HepG2 (cell line): ENCODE results near the gene KATNBL1. TPM values are rescaled to one million over a fixed set of nuclear protein-coding genes. Genes with fewer than 3 reads are reported as not detected.

Source experiments
- GTF2F1 ChIP-seq: fragments of 150-350 bp; IDR thresholded peaks from 2 replicates; pipeline ENCODE4 v1.6.1; 2014; ENCODE audit warnings: low read length
- HNF4A ChIP-seq: sonication (generic); formaldehyde crosslinking; IDR thresholded peaks from 2 replicates; pipeline ENCODE4 v1.4.0; 2020; ENCODE audit warnings: missing genetic modification reagents
- KLF6 ChIP-seq: IDR thresholded peaks from 2 replicates; pipeline ENCODE4 v1.8.0; 2016; ENCODE audit warnings: missing biosample characterization, missing genetic modification reagents
- MYC ChIP-seq: sonication (generic); formaldehyde crosslinking; IDR thresholded peaks from 2 replicates; pipeline ENCODE4 v1.9.0; 2021; ENCODE audit warnings: missing genetic modification reagents, borderline replicate concordance
- NFRKB ChIP-seq: fragments of 450-650 bp; IDR thresholded peaks from 2 replicates; pipeline ENCODE4 v1.6.1; 2017
- NR2F6 ChIP-seq, 2 experiments: IDR thresholded peaks; 2 replicates each; pipeline ENCODE4 v1.6.1; 2016; ENCODE audit warnings: antibody characterized with exemption in 1 of 2, mild to moderate bottlenecking in 1 of 2
- PCBP2 ChIP-seq: fragments of 200-400 bp; formaldehyde crosslinking; optimal IDR thresholded peaks from 2 replicates; pipeline ENCODE3; 2018; ENCODE audit warnings: low read length, low read depth; ENCODE audit not compliant: poor library complexity, severe bottlenecking
- PHB2 ChIP-seq: fragments of 450-650 bp; IDR thresholded peaks from 2 replicates; pipeline ENCODE4 v1.6.1; 2018; ENCODE audit not compliant: partially characterized antibody
- PHF20 ChIP-seq: sonication (generic); formaldehyde crosslinking; IDR thresholded peaks from 2 replicates; pipeline ENCODE4 v1.5.0; 2020; ENCODE audit warnings: mild to moderate bottlenecking, missing genetic modification reagents
- RCOR2 ChIP-seq: IDR thresholded peaks from 2 replicates; pipeline ENCODE4 v1.6.1; 2016; ENCODE audit warnings: missing biosample characterization, missing genetic modification reagents
- SATB2 ChIP-seq: sonication (generic); formaldehyde crosslinking; IDR thresholded peaks from 2 replicates; pipeline ENCODE4 v1.5.0; 2020; ENCODE audit warnings: missing genetic modification reagents
- SRY ChIP-seq: sonication (generic); formaldehyde crosslinking; IDR thresholded peaks from 2 replicates; pipeline ENCODE4 v1.8.0; 2022; ENCODE audit warnings: mild to moderate bottlenecking, missing genetic modification reagents
- TAF15 ChIP-seq: fragments of 200-400 bp; formaldehyde crosslinking; IDR thresholded peaks from one replicate; pipeline ENCODE4 v1.6.1; 2018; ENCODE audit warnings: mild to moderate bottlenecking, low read depth, low read length; ENCODE audit not compliant: poor library complexity, severe bottlenecking
- ZNF350 ChIP-seq: sonication (generic); formaldehyde crosslinking; IDR thresholded peaks from 2 replicates; pipeline ENCODE4 v1.4.0; 2020; ENCODE audit warnings: mild to moderate bottlenecking, low read depth, missing genetic modification reagents, borderline replicate concordance
- ZNF530 ChIP-seq: sonication (generic); formaldehyde crosslinking; IDR thresholded peaks from 2 replicates; pipeline ENCODE4 v1.5.0; 2020; ENCODE audit warnings: low read depth, mild to moderate bottlenecking, missing genetic modification reagents
- ZNF614 ChIP-seq: IDR thresholded peaks from 2 replicates; pipeline ENCODE4 v1.6.1; 2018; ENCODE audit warnings: missing biosample characterization, missing genetic modification reagents, inconsistent platforms, borderline replicate concordance
- ZNF672 ChIP-seq: sonication (generic); formaldehyde crosslinking; IDR thresholded peaks from 2 replicates; pipeline ENCODE4 v1.8.1; 2022; ENCODE audit warnings: missing genetic modification reagents
- ZSCAN29 ChIP-seq: sonication (generic); formaldehyde crosslinking; conservative IDR thresholded peaks from 2 replicates; pipeline ENCODE4 v1.4.0; 2020; ENCODE audit warnings: mild to moderate bottlenecking, missing genetic modification reagents
- polyA plus RNA-seq, 8 experiments: library from polyadenylated mRNA; depleted of rRNA in 3 of 8; stranded (reverse) in 7 of 8; unstranded in 1 of 8; fragments of >200 nt; fragmentation: Illumina TruSeq in 4 of 8; extraction: Trizol in 4 of 8; gene quantifications; 2 replicates each; pipeline versions ENCODE4 v1.2.1 to v1.2.3, GENCODE V29; 2011 to 2016; ENCODE audit warnings: low read depth in 4 of 8, missing spikeins in 1 of 8, mixed read lengths in 1 of 8; ENCODE audit not compliant: insufficient read depth in 1 of 8
- total RNA-seq, 5 experiments: library from RNA; depleted of rRNA; stranded (reverse); fragments of >200 nt; fragmentation: Illumina TruSeq; extraction: Trizol; gene quantifications; 2 replicates each; pipeline ENCODE4 v1.2.3, GENCODE V29; 2016; ENCODE audit warnings: low read depth in 1 of 5
- TF ChIP-seq, protein P1 (sequence below): sonication (generic); formaldehyde crosslinking; IDR thresholded peaks from 2 replicates; pipeline ENCODE4 v1.8.1; 2023; ENCODE audit warnings: mild to moderate bottlenecking, moderate library complexity, missing genetic modification reagents
- TF ChIP-seq, protein P2 (sequence below): sonication (generic); formaldehyde crosslinking; IDR thresholded peaks from 2 replicates; pipeline ENCODE4 v1.4.0; 2020; ENCODE audit warnings: missing genetic modification reagents, borderline replicate concordance
- TF ChIP-seq, protein P3 (sequence below): sonication (generic); formaldehyde crosslinking; IDR thresholded peaks from 2 replicates; pipeline ENCODE4 v1.8.1; 2023; ENCODE audit warnings: missing genetic modification reagents, inconsistent platforms, borderline replicate concordance
- TF ChIP-seq, protein P4 (sequence below), 2 experiments: IDR thresholded peaks; 2 replicates each; pipeline ENCODE4 v1.6.1; 2011 to 2012; ENCODE audit warnings: low read length in 2 of 2, borderline replicate concordance in 1 of 2, low read depth in 1 of 2, mild to moderate bottlenecking in 1 of 2, moderate library complexity in 1 of 2

Gene KATNBL1
- total and polyA plus RNA-seq, 2 of the 13 experiments (the other 11 are each of a cell fraction or from before 2014, with no cell fraction given), result 23.4 to 42.8 TPM

DNA sequence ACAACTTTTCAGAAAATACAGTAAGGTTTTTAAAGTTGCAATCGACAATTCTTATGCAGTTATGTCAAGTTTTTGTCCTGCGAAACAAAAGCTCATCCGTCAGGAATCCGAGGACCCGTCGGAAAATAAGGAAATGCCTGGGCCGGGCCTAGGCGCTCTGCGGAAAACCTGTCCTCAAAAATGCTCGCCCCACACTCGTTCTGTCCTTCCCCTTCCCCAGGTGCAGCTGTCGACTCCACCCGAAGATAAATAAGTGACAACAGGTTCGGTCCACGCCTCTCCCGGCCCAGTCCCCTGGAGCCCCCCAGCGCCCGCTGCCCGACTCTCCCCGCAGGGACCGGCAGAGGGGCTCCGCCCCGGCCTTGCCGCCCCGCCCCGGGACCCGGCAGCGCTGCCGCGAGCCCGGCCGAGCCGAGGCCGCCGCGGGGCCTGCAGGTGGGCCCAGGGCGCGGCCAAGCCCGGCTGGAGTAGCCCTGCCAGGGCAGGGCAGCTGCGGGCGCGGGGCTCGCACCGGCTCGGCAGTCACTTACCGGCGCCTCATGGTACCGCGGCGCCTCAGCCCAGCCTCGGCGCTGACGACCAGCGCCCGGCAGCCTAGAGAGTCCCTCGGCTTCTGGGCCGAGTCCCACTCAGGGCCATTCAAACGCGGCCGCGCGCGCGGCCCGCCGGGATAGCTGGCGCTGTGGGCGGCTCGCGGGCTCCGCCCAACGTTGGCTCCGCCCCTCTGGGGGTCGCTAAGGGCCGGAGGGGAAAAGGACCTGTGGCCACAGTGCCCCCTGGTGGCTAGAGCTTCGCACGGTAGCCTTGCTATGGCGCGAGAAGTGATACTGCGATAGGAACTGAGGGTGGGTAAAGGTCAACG, at the start of gene KATNBL1 (continued):
- TF ChIP-seq, protein P1, sequence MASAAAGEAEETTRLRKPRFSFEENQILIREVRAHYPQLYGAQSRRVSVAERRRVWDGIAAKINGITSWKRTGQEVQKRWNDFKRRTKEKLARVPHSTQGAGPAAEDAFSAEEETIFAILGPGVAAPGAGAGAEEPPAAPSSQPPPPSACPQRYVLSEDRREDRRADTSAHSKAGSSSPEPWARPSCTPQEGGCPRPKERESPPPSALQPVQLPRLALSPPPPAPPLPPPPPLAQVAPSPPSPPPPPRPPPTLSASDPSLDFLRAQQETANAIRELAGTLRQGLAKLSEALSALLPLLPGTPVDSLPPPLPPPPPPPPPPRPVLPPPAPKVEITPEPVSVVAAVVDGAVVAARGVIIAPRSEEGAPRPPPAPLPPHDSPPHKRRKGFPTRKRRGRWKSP, result peak; percentile 77; the same call in 1 of the 2 replicates
- TF ChIP-seq MYC (CRISPR knock-in tag) (peak; percentile 61), SRY (0 out of 2 replicates have a peak, but pooled peaks have one; percentile 31), NFRKB (no peak), PHB2 (no peak), RCOR2 (CRISPR knock-in tag) (no peak), NR2F6 (IDR thresholded peaks at IDR 0.05) (peak; percentile 35; the same call in 1 of the 2 replicates), NR2F6 (CRISPR knock-in tag; IDR thresholded peaks at IDR 0.05) (peak; percentile 83), HNF4A (CRISPR knock-in tag) (peak; percentile 39), ZNF350 (CRISPR knock-in tag) (peak; percentile 59; the same call in 1 of the 2 replicates), PCBP2 (no peak), ZNF672 (CRISPR knock-in tag) (no peak), TAF15 (no peak), GTF2F1 (no peak), ZNF530 (CRISPR knock-in tag) (no peak), PHF20 (CRISPR knock-in tag) (peak; percentile 59; the same call in 1 of the 2 replicates), SATB2 (CRISPR knock-in tag) (peak; percentile 76; the same call in 1 of the 2 replicates), ZNF614 (no peak; the same call in 1 of the 2 replicates), KLF6 (CRISPR knock-in tag) (peak; percentile 88), ZSCAN29 (no peak)
- TF ChIP-seq, protein P2, sequence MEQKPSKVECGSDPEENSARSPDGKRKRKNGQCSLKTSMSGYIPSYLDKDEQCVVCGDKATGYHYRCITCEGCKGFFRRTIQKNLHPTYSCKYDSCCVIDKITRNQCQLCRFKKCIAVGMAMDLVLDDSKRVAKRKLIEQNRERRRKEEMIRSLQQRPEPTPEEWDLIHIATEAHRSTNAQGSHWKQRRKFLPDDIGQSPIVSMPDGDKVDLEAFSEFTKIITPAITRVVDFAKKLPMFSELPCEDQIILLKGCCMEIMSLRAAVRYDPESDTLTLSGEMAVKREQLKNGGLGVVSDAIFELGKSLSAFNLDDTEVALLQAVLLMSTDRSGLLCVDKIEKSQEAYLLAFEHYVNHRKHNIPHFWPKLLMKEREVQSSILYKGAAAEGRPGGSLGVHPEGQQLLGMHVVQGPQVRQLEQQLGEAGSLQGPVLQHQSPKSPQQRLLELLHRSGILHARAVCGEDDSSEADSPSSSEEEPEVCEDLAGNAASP, result peak; percentile 68; the same call in 1 of the 2 replicates
- TF ChIP-seq, protein P3, sequence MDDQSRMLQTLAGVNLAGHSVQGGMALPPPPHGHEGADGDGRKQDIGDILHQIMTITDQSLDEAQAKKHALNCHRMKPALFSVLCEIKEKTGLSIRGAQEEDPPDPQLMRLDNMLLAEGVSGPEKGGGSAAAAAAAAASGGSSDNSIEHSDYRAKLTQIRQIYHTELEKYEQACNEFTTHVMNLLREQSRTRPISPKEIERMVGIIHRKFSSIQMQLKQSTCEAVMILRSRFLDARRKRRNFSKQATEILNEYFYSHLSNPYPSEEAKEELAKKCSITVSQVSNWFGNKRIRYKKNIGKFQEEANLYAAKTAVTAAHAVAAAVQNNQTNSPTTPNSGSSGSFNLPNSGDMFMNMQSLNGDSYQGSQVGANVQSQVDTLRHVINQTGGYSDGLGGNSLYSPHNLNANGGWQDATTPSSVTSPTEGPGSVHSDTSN (CRISPR knock-in tag), result no peak
- TF ChIP-seq, protein P4, sequence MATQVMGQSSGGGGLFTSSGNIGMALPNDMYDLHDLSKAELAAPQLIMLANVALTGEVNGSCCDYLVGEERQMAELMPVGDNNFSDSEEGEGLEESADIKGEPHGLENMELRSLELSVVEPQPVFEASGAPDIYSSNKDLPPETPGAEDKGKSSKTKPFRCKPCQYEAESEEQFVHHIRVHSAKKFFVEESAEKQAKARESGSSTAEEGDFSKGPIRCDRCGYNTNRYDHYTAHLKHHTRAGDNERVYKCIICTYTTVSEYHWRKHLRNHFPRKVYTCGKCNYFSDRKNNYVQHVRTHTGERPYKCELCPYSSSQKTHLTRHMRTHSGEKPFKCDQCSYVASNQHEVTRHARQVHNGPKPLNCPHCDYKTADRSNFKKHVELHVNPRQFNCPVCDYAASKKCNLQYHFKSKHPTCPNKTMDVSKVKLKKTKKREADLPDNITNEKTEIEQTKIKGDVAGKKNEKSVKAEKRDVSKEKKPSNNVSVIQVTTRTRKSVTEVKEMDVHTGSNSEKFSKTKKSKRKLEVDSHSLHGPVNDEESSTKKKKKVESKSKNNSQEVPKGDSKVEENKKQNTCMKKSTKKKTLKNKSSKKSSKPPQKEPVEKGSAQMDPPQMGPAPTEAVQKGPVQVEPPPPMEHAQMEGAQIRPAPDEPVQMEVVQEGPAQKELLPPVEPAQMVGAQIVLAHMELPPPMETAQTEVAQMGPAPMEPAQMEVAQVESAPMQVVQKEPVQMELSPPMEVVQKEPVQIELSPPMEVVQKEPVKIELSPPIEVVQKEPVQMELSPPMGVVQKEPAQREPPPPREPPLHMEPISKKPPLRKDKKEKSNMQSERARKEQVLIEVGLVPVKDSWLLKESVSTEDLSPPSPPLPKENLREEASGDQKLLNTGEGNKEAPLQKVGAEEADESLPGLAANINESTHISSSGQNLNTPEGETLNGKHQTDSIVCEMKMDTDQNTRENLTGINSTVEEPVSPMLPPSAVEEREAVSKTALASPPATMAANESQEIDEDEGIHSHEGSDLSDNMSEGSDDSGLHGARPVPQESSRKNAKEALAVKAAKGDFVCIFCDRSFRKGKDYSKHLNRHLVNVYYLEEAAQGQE (IDR thresholded peaks at IDR 0.05; ENCODE audit: borderline replicate concordance in 1 of 2, low read depth in 1 of 2, low read length in 2 of 2), result no peak
